HG02798 (cell line): ENCODE results near the gene DNMT1.

Source experiments
- ATAC-seq: cut with Tn5 transposase; IDR thresholded peaks from one replicate; pipeline ENCODE4 v1.9.1; 2021; ENCODE audit warnings: mild to moderate bottlenecking; ENCODE audit not compliant: unreplicated experiment, poor library complexity

DNMT1 gene

DNA sequence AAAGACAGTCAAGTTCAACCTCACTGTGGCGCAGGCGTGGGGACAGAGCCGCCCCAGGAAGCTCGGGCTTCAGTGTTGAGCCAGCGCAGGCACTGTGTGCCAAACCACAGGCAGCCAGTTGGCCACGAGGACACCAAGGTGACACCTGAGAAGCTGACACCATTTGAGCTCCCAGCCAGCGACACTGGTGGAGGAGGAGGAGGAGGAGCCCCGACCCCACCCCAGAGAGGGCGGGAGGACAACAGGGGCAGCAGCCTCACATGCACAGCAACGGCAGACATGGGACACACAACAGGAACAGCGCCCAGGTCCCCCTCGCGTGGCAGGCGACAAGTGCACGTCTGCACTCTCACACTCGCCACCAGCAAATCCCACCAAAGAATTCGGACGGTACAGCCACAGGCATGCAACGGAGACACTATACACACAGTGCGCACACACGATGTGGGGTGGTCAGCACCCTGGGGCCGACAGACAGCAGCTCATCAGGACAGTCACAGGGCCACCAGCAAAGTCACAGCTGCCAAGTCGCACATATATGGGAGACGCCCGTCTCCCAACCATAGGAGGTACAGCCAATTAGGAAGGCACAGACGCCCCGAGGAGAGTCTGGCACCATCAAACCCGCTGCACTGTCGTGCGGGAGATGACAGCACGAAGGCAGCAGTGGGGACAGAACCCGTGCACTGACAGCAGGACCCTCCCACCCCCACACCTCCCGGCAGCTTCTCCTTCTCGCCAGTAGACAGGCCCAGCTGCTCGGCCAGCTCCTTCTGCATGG, 78.5 kb downstream of the DNMT1 start:
- ATAC-seq, result no peak

DNA sequence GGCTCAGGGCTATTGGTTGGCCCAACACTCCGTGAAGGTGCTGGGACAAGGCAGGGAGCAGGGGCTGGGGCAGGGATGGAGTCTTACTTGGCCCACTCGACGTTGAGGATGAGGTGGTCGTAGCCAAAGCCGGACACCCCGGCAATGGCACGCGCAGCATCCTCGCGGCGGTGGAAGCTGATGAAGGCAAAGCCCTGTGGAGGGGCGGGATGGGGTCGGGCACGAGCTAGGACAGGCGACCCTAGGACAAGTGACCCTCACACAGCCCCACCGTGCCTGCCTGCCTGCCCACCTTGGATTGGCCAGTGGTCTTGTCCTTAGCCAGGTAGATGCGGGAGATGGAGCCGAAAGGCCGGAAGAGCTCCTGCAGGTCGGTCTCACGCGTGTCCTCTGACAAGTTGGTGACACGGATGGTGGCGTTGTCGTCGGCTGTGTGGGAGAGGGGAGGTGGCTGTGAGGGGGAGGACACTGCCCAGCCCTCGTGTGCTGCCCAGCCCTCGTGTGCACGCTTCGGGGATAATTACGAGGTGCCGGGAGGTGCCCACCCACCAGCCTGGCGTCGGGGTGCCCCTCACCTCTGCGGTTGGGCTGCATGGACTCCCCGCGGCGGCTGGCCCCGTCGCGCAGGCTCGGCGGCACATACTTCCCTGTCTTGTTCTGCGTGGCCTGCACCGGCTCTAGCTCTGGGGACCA, 79.2 kb downstream of the DNMT1 start:
- no peak for ATAC-seq

DNA sequence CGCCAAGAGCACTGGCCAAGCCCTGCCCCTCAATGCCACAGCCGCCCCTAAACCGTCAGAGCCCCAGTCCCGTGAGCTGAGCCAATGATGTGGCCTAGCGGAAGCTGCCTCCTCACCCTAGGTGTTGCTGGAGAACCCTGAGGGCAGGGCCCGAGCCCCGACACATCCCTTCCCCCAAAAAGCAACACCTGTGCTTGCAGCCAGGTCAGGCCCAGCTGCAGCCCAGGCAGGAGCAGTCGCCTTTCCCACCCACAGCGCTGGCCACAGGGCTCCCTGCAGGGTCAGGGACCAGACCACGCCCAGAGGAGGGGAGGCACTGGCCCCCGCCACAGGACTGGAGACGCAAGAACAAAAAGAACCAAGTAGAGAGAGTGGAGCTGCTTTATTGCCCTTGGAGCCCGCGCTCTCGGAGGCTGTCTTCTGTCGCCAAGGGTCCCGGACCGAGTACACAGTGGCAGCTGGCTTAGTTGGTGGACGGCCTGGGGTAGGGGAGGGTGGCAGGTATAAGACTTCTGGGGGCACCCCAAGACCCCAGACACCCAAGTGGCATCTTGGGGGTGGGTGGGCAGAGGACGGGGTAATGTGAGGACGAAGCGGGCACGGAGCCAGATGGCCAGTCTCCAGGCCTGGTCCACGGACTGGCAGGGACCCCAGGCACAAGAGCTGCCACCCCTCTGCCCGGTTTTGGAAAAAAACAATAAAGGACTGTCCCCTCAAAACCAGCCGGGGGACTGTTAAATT, 79.9 kb downstream of the DNMT1 start:
- no peak for ATAC-seq

DNA sequence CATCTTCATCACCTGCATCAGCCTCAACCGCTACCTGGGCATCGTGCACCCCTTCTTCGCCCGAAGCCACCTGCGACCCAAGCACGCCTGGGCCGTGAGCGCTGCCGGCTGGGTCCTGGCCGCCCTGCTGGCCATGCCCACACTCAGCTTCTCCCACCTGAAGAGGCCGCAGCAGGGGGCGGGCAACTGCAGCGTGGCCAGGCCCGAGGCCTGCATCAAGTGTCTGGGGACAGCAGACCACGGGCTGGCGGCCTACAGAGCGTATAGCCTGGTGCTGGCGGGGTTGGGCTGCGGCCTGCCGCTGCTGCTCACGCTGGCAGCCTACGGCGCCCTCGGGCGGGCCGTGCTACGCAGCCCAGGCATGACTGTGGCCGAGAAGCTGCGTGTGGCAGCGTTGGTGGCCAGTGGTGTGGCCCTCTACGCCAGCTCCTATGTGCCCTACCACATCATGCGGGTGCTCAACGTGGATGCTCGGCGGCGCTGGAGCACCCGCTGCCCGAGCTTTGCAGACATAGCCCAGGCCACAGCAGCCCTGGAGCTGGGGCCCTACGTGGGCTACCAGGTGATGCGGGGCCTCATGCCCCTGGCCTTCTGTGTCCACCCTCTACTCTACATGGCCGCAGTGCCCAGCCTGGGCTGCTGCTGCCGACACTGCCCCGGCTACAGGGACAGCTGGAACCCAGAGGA, 80.6 kb downstream of the DNMT1 start:
- ATAC-seq, result no peak

DNA sequence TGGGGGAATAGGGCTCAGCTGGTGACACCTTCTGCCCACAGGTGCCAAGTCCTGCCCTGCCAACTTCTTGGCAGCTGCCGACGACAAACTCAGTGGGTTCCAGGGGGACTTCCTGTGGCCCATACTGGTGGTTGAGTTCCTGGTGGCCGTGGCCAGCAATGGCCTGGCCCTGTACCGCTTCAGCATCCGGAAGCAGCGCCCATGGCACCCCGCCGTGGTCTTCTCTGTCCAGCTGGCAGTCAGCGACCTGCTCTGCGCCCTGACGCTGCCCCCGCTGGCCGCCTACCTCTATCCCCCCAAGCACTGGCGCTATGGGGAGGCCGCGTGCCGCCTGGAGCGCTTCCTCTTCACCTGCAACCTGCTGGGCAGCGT, 81.2 kb downstream of the DNMT1 start:
- no peak for ATAC-seq

DNA sequence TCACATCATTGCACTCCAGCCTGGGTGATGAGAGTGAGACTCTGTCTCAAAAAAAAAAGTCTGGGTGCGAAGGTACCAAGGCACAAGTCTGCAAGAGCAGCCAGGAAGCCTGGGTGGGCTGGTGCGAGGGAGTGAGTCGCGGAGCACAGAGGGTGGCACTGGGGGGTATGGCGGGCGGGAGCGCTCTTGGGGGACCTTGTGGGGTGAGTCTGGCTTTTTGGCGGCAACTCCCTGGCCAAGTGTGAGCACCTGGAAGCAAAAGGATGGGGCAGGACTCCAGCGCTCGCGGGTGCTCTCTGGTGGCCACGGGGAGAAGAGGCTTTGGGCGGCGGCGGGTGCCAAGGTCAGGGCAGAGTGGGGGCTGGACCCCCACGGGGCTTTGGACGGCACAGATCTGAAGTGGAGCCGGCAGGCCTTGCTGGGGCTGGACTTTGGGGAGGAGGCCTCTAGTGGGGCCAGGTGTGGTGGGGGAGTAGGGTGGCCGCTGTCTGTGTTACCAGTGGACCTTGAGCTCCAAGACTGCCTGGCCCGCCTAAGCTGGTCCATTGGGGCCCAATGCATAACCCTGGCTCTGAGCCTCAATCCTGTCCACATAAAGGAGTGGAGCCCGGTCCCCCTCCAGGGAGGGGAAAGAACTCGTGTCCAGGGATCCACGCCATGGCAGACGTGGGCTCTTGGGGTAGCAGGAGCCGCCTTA, 81.7 kb downstream of the DNMT1 start:
- ATAC-seq, result peak; percentile 43

DNA sequence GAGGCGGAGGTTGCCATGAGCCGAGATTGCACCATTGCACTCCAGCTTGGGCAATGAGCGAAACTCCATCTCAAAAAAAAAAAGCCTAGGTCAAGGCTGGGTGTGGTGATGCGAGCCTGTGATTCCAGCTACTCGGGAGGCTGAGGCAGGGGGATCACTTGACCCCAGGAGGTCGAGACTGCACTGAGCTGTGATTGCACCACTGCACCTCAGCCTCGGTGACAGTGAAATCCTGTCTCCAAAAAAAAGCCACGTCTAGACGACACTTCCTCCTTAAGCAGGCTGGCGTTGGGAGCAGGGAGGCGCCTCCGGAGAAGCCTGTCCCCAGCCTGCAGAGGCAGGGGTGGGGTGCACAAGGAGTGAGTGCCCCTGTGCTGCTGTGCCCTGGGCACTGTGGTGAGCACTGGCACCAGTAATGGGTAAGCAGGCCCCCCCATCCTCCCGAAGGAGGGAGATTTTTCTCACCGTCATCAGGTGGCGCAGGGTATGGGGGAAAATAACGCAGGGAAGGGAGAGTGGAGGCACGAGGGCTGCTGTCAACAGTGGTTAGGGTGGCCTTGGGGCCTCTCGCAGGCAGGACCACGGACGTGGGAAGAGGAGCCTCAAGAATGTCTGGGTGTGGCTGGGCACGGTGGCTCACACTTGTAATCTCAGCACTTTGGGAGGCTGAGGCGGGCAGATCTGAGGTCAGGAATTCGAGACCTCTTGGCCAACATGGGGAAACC, 82.6 kb downstream of the DNMT1 start:
- no peak for ATAC-seq

DNA sequence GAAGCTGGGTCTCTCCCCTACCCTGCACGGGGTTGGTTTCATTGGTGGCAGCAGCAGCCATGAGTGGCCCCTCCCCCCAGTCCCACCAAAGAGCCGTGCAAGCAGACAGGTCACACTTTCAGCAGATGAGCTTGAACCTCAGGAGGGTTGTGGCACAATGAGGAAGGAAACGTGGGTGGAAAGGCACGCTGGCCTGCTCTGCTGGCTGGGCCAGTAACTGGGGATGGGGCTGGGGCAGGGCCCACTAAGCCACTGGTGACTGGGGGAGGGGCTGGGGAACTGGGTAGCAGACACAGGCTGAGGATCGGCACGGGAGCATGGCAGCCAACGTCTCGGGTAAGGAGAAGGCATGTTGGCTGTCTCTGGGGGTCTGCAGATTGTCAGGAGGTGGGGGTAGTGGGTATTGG, 83.3 kb downstream of the DNMT1 start, which contains the start of gene P2RY11:
Gene P2RY11, plus strand, starts transcription at position 289 of the 407 bp plus-strand sequence. Its CDS starts 29 bp downstream, at position 318.
- ATAC-seq, result no peak

DNA sequence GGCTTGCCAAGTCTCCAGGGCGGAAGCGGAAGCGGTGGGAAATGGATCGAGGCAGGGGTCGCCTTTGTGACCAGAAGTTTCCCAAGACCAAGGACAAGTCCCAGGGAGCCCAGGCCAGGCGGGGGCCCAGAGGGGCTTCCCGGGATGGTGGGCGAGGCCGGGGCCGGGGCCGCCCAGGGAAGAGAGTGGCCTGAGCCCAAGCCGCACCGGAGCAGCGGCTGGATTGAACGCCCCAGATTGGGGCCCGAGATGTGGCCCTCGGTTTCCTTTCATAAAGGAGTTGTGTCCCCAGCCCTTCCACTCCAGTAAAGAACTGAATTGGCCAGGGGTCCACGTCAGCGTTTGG, 83.8 kb downstream of the DNMT1 start:
- no peak for ATAC-seq

DNA sequence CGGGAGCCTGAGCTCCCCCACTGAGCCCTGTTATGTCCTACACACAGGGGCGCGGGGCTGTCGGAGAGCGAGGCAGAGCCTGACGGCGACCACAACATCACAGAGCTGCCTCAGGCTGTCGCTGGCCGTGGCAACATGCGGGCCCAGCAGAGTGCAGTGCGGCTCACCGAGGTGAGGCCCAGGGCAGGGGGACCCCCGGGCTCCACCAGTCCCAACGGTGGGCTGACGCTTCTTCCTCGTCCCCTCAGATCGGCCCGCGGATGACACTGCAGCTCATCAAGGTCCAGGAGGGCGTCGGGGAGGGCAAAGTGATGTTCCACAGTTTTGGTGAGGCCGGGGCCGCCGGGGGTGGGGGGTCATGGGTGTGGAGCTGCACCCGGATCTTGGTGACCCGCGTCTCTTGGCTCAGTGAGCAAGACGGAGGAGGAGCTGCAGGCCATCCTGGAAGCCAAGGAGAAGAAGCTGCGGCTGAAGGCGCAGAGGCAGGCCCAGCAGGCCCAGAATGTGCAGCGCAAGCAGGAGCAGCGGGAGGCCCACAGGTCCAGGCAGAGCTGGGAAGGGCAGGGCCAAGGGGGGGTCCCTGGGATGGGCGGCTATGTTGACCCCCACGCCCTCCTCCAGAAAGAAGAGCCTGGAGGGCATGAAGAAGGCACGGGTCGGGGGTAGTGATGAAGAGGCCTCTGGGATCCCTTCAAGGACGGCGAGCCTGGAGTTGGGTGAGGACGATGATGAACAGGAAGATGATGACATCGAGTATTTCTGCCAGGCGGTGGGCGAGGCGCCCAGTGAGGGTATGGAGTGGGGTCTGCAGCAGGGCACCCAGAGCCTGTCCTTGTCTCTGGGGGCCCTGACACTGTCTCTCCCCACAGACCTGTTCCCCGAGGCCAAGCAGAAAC, 84.4 kb downstream of the DNMT1 start:
- no peak for ATAC-seq

DNA sequence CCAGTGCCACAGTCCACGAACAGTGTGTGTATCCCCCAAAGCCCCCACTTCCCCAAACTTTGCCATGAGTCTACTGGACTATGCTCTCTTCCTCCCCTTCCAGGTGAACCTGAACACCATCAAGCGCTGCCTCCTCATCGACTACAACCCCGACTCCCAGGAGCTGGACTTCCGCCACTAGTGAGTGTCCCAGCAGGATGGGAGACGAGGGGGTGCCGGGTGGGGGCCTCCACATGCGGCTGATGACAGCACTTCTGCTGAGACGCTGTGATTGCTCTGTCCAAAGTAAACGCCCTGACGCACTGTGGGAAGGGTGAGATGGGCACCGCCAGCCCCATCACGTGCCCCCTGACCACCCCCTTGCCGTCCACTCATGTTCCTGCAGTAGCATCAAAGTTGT, 85.2 kb downstream of the DNMT1 start:
- ATAC-seq, result no peak

DNA sequence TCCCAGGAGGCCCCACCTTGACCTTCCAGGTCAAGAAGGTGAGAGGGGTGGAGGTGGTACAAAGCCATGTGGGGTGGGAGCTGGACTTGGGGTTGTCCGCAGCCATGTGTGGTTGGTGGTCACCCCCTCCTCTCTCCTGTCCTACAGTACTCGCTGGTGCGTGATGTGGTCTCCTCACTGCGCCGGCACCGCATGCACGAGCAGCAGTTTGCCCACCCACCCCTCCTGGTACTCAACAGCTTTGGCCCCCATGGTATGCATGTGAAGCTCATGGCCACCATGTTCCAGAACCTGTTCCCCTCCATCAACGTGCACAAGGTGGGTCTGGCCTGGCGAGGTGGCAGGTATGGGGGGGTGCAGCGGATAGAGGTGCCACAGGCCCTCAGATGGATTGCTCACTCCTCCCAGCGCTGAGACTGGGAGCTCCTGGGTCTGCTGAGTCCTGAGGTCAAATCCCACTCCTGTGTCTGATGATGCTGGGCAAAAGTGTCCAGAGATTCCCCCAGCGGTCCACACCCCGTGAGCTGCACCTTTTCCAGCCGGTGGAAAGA, 86.9 kb downstream of the DNMT1 start:
- no peak for ATAC-seq

DNA sequence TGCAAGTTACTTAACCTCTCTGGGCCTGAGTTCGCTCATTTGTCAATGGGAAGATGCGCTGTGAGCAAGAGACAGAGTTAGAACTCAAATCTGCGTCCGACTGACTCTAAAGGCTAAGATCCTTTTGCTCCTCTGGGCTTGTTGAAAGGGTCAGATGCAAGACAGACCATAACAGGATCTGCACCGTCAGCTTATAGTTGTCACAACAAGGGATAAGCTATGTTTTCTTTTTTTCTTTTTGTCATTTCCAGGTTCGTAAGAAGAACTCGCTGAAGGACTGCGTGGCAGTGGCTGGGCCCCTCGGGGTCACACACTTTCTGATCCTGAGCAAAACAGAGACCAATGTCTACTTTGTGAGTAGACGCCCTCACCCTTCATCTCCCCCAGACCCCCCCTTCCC, 87.5 kb downstream of the DNMT1 start:
- ATAC-seq, result no peak

DNA sequence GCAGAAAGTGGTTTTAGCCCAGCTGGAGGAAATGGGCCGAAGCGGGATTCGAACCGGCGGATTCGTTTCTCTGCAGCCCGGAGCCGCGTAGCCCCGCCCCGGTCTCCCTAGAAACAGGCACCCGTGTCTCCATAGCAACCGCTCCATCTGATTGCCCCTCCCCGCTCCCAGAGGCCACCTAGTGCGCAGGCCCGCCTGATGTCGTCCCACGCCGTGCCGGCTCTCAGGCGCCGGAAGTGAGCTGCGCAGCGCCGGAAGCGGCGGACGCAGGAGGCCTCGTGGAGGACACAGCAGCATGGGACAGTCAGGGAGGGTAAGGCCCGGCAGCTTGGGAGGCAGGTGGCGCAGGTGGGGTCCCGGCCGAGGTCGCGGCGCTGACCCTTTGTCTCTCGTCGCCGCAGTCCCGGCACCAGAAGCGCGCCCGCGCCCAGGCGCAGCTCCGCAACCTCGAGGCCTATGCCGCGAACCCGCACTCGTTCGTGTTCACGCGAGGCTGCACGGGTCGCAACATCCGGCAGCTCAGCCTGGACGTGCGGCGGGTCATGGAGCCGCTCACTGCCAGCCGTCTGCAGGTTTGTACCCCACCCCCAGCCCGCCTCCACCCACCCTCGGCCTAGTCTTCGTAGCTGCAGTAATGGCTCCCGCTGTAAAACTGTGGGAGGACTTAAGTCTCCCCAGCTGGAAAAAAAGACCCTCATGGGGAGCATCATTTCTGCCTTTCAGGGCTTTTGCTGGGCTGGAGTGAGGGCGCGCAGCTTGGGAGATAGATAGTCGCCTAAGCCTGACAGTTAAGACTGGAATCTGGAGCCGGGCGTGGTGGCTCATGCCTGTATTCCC, 88.4 kb downstream of the DNMT1 start, which contains the start of gene PPAN:
Gene PPAN, plus strand, starts transcription at position 263 of the 837 bp plus-strand sequence. Its CDS starts 33 bp downstream, at position 296.
- peak; percentile 78 for ATAC-seq

DNA sequence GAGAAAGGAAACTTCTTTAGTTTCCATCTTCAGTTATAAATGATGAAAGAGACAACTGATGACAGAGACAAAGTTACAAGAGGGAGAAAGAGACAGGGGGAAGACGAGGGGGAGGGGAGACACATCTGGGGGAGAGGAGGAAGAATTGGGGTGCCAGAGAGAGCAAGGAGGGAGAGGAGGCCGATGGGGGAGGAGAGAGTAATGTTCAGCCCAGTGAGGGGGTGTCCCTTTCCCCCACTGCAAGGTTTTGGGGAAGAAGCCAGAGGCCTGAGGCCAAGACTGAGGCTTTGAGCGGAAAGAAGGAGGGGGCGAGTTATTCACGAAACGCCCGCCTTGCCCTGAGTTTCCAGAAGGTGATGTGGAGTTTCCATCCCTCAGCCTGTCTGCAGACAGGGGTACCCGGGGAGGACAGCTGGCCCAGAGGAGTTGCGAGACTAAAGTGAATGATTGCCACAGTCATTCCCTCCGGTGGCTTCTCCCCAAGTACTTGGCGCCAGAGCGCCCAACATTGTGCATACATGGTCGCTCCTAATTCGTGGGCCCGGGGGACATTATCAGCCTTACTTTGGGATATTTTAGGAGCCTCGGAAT, 89.1 kb downstream of the DNMT1 start:
- peak; percentile 30 for ATAC-seq

DNA sequence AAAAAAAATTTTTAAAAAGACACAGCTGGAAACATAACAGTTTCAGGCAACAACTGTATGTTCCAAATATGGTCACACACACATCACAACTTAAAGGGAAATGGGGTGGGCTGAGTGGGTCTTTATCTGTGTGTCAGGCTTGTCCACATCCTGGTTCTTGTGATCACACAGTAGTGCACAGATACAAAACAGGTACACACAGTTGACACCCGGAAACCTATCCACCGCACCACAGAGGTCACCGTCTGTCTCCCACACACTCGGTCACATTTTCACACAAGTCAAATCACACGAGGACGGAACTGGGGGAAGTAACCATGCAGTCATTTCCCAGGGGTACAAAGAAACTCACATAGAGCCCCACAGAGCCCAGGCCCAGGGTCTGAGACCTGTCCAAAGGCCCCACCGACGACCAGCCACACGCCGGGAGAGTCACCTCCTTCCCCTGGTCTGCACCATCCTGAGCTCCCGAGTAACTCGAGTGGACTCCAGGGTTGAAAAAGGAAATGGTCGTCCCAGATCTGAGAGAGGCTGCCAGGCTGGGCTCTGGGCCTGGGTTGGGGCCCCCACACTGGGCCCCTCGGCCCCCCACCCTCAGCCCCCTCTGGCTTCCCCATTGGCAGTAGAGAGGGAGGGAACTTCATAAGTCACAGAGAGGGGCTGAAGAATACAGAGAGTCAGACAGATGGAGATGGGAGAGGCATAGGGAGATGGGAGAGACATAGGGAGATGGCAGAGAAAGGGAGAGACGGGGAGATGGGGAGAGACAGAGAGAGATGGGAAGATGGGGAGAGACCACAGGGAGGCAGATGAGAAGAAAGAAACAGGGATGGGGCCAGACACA, 89.9 kb downstream of the DNMT1 start:
- peak; percentile 37 for ATAC-seq
